ENCODE measurements around the gene SPHKAP.

SPHKAP gene

DNA sequence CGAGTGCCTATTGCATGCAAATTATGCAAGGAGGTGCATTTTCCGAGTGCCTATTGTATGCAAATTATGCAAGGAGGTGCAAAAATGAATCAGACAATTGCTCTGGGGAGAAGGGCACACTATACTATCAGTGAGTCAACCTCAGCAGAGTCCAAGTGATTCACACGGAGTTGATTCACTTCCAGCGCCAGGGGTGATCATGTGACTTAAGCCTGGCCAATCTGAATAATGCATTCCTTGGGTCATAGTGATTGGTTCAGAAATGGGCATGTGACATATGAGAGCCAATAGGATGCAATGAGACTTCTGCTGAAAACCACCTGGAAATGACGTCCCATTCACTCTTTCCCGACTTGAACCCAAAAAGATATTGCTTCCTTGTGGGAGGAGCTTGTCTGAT lies 157.9 kb downstream of the SPHKAP start:
- TF ChIP-seq, protein P1, sequence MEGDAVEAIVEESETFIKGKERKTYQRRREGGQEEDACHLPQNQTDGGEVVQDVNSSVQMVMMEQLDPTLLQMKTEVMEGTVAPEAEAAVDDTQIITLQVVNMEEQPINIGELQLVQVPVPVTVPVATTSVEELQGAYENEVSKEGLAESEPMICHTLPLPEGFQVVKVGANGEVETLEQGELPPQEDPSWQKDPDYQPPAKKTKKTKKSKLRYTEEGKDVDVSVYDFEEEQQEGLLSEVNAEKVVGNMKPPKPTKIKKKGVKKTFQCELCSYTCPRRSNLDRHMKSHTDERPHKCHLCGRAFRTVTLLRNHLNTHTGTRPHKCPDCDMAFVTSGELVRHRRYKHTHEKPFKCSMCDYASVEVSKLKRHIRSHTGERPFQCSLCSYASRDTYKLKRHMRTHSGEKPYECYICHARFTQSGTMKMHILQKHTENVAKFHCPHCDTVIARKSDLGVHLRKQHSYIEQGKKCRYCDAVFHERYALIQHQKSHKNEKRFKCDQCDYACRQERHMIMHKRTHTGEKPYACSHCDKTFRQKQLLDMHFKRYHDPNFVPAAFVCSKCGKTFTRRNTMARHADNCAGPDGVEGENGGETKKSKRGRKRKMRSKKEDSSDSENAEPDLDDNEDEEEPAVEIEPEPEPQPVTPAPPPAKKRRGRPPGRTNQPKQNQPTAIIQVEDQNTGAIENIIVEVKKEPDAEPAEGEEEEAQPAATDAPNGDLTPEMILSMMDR (IDR thresholded peaks at IDR 0.05; ENCODE audit: control extremely low read depth, extremely low read depth, low read depth, missing control alignments), result no peak
- DNase-seq (ENCODE audit: extremely low spot score), result no peak
- ChIA-PET POLR2A (no interaction called here), CTCF (no interaction called here)

- TF ChIP-seq, protein P1 (IDR thresholded peaks at IDR 0.05; ENCODE audit: control extremely low read depth, extremely low read depth, low read depth, missing control alignments), result no peak
- DNase-seq (ENCODE audit: extremely low spot score), result no peak
- CTCF ChIA-PET, result no interaction called here
- POLR2A ChIA-PET, result no interaction called here
Observed at GRCh38 chr2:228018311-228018710, 163.2 kb downstream of the SPHKAP start.

DNA sequence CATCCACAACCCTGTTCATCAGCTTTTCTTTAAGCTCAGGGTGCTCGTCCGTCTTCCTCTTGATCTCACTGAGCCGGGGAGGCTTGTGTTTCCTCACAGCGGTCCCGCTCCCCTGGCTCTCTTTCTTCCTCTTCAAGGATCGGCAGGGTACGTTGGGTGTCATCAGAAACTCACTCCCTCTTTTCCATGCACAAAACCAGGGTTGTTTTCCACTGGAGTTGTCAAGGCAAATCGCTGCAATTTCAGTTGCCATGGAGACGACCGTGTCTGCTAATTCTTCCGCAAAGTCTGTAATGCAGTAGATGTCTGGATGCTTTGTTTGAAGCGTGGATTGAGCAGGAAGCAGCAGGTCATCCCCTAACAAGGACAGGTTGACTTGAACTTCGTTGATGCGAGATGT lies 163.7 kb downstream of the SPHKAP start:
- TF ChIP-seq, protein P1 (IDR thresholded peaks at IDR 0.05; ENCODE audit: control extremely low read depth, extremely low read depth, low read depth, missing control alignments), result no peak
- no peak for DNase-seq (ENCODE audit: extremely low spot score)
- CTCF ChIA-PET, result no interaction called here
- POLR2A ChIA-PET, result no interaction called here

- TF ChIP-seq, protein P1 (IDR thresholded peaks at IDR 0.05; ENCODE audit: control extremely low read depth, extremely low read depth, low read depth, missing control alignments), result no peak
- POLR2A ChIA-PET, result no interaction called here
- no peak for DNase-seq (ENCODE audit: extremely low spot score)
- CTCF ChIA-PET, result no interaction called here
Observed at GRCh38 chr2:228016402-228016801, 165.1 kb downstream of the SPHKAP start.

DNA sequence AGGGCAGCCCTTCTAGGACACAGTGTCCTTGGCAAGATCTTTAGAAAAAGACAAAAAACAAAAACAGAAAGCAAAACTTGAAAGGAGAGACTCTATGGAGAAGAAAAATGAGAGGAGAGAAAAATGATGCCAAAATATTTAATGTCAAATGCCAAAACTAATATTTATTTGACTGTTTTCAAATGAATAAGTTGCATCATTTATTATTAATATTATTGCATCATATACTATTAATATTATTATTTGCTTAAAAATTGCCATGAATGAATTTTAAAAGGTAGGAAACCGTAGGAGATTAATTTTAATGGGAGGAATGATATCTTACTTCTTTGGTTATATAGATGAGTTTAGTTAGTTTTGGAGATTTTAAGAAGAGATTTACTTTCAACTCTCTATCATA lies 165.7 kb downstream of the SPHKAP start:
- no peak for DNase-seq (ENCODE audit: extremely low spot score)
- CTCF ChIA-PET, result no interaction called here
- POLR2A ChIA-PET, result no interaction called here
- TF ChIP-seq, protein P1 (IDR thresholded peaks at IDR 0.05; ENCODE audit: control extremely low read depth, extremely low read depth, low read depth, missing control alignments), result no peak

- CTCF ChIA-PET, result no interaction called here
- POLR2A ChIA-PET, result no interaction called here
- TF ChIP-seq, protein P1 (IDR thresholded peaks at IDR 0.05; ENCODE audit: control extremely low read depth, extremely low read depth, low read depth, missing control alignments), result no peak
- no peak for DNase-seq (ENCODE audit: extremely low spot score)
Observed at GRCh38 chr2:227996366-227996765, 185.1 kb downstream of the SPHKAP start.

DNA sequence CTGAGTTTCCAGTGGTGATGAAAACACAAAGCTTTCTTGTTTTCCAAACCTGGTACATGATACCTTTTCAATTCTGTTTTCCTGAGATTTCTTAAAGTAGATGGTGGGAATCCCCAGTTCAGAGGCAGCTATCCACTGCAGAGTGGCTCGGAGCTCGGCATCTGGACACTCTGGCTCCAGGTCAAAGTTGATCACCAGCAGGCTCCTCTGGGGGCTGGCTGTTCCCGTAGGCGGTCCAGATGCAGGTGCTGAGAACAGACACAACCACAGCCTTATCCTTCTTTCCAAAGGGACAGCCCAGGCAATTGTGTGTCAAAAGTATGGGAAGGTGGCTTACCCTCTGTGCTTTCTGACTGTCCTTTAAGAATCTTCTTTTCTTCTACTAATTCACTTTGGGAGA lies 190.6 kb downstream of the SPHKAP start:
- ChIA-PET CTCF (no interaction called here), POLR2A (no interaction called here)
- TF ChIP-seq, protein P1 (IDR thresholded peaks at IDR 0.05; ENCODE audit: control extremely low read depth, extremely low read depth, low read depth, missing control alignments), result no peak
- no peak for DNase-seq (ENCODE audit: extremely low spot score)

Data from GM10248 (cell line).